ENCODE data around the gene RNF39. TPM values are rescaled to one million over a fixed set of nuclear protein-coding genes. Genes with fewer than 3 reads are reported as not detected.

The RNF39 gene
- total and polyA plus RNA-seq, 10 of the 15 experiments (the other 5 are each of a cell fraction or from before 2014, with no cell fraction given): 0.04 to 0.11 TPM; not detected in 8

GRCh38 chr6:30047220-30047619, 28.3 kb downstream of the RNF39 start:
- H3K79me2 ChIP-seq (ENCODE audit: control insufficient read depth, insufficient read depth, low read length): no peaks in the 10 kb centered on the region
- no peak overlapping the region for H2AFZ ChIP-seq (ENCODE audit: control insufficient read depth, low read depth, low read length)
- TF ChIP-seq ZSCAN29 (IDR thresholded peaks at IDR 0.05) (no peak), YY1 (IDR thresholded peaks at IDR 0.05; ENCODE audit: low read depth, low read length) (no peak), LARP7 (IDR thresholded peaks at IDR 0.05) (no peak), E2F4 (IDR thresholded peaks at IDR 0.05; ENCODE audit: low read depth, low read length) (no peak), HCFC1 (IDR thresholded peaks at IDR 0.05; ENCODE audit: low read length) (no peak), GATAD2B (conservative IDR thresholded peaks at IDR 0.05; ENCODE audit: low read depth) (no peak)
- RAD21 ChIA-PET (ENCODE audit: unreplicated experiment): no interaction called here
- 60% methylated on average over 2 of the region's 2 CpGs for WGBS (ENCODE audit: insufficient coverage, insufficient replicate concordance, low lambda C conversion rate, missing lambda C conversion rate)
- SMC1A ChIA-PET (ENCODE audit: uncharacterized antibody, unreplicated experiment): interaction anchor here (0.9 to 1.2 kb wide), 2 partner anchors 12 to 19 kb away, joined by 3 to 4 read pairs; no protein-coding TSS in a partner anchor
- ATAC-seq (no peak), FAIRE-seq (no peak), DNase-seq (ENCODE audit: low read depth, low spot score) (no peak)
- H3K4me2 ChIP-seq (ENCODE audit: control insufficient read depth, insufficient read depth): no peak overlapping the region
- in situ Hi-C loops (cut with MboI): no loop called here
- no peaks in the 10 kb centered on the region for H3K9me3 ChIP-seq (replicated peaks; ENCODE audit: control insufficient read depth, insufficient read depth, low read length)
- peaks cover 15% of the 10 kb centered on the region for H3K4me1 ChIP-seq (ENCODE audit: control insufficient read depth, insufficient read depth, low read length)
- no peak overlapping the region for H3K4me3 ChIP-seq
- H4K20me1 ChIP-seq (ENCODE audit: control insufficient read depth, insufficient read depth): no peaks in the 10 kb centered on the region
- CTCF ChIA-PET: no interaction called here
- no peak overlapping the region for H3K27ac ChIP-seq (ENCODE audit: control insufficient read depth, insufficient read depth)
- H3K36me3 ChIP-seq (ENCODE audit: control insufficient read depth in 2 of 2, insufficient read depth in 2 of 2, low read length in 1 of 2): no peaks in the 10 kb centered on the region; a peak in 1 of 4 replicates
- no peaks in the 10 kb centered on the region for H3K27me3 ChIP-seq (replicated peaks in 1 of 2; ENCODE audit: control insufficient read depth in 2 of 2, insufficient read depth in 2 of 2, low read length in 1 of 2)
- no TSS peak for BruUV-seq (replicated peaks)
- POLR2A ChIA-PET: interaction anchor here (2.1 kb wide), 1 partner anchor 14 kb away, joined by 8 read pairs; the partner anchor contains the start of gene POLR1H
- H3K9ac ChIP-seq (ENCODE audit: control insufficient read depth, insufficient read depth, low read length): no peak overlapping the region
- intact Hi-C loops (cut with micrococcal nuclease; ENCODE audit: unreplicated experiment): no loop called here

- BruUV-seq (replicated peaks): no TSS peak
- DNase-seq (ENCODE audit: low read depth, low spot score) (no peak), ATAC-seq (no peak; the same call in 2 of the 3 replicates), FAIRE-seq (no peak)
- Histone ChIP-seq H3K4me2 (ENCODE audit: control insufficient read depth, insufficient read depth) (no peak overlapping the region), H3K36me3 (ENCODE audit: control insufficient read depth in 2 of 2, insufficient read depth in 2 of 2, low read length in 1 of 2) (no peaks in the 10 kb centered on the region), H3K27ac (ENCODE audit: control insufficient read depth, insufficient read depth) (no peak overlapping the region), H4K20me1 (ENCODE audit: control insufficient read depth, insufficient read depth) (no peaks in the 10 kb centered on the region), H3K9ac (ENCODE audit: control insufficient read depth, insufficient read depth, low read length) (no peak overlapping the region), H3K4me1 (ENCODE audit: control insufficient read depth, insufficient read depth, low read length) (peaks cover 15% of the 10 kb centered on the region), H3K27me3 (replicated peaks in 1 of 2; ENCODE audit: control insufficient read depth in 2 of 2, insufficient read depth in 2 of 2, low read length in 1 of 2) (no peaks in the 10 kb centered on the region), H2AFZ (ENCODE audit: control insufficient read depth, low read depth, low read length) (no peak overlapping the region), H3K9me3 (replicated peaks; ENCODE audit: control insufficient read depth, insufficient read depth, low read length) (no peaks in the 10 kb centered on the region), H3K79me2 (ENCODE audit: control insufficient read depth, insufficient read depth, low read length) (no peaks in the 10 kb centered on the region), H3K4me3 (no peak overlapping the region)
- ChIA-PET SMC1A (ENCODE audit: uncharacterized antibody, unreplicated experiment) (interaction anchor here (0.5 to 2.2 kb wide), 6 partner anchors 13 to 87 kb away, joined by 3 to 11 read pairs (median 4); partner anchors contain the start of genes POLR1H and PPP1R11), RAD21 (ENCODE audit: unreplicated experiment) (no interaction called here), CTCF (interaction anchor here (1.0 to 1.5 kb wide), 2 partner anchors 10 to 59 kb away, joined by 3 read pairs; no protein-coding TSS in a partner anchor), POLR2A (interaction anchor here (0.8 to 0.9 kb wide), 2 partner anchors 15 to 21 kb away, joined by 3 read pairs; no protein-coding TSS in a partner anchor)
- TF ChIP-seq HDAC6 (IDR thresholded peaks at IDR 0.05; ENCODE audit: unreplicated experiment): no peak
- no peak for TF ChIP-seq ELK1 (IDR thresholded peaks at IDR 0.05; ENCODE audit: low read depth, low read length)
- in situ Hi-C loops (cut with MboI): no loop called here
- intact Hi-C loops (cut with micrococcal nuclease; ENCODE audit: unreplicated experiment): no loop called here
- 93% methylated on average over 2 of the region's 2 CpGs for WGBS (ENCODE audit: insufficient coverage, insufficient replicate concordance, low lambda C conversion rate, missing lambda C conversion rate)
Measured at GRCh38 chr6:30044630-30045029, 30.9 kb downstream of the RNF39 start.
